ENCODE results near the gene FAM170B.

DNA sequence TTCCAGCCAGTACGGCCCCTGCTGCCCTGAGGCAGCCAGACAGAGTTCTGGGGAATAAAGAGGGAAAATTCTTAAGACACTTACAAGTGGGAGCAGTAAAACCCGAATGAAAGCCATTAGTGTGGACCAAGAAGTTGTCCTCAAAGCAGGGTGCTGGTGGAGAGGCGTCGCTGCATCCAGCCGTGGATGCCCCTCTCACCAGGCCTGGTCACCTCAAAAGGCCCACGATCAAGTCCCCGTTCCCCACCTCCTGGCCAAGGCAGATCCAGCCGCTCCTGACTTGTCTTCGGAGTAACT lies 19.2 kb downstream of the FAM170B start:
- no peak for TF ChIP-seq POLR2AphosphoS5 (IDR thresholded peaks at IDR 0.05)
- TF ChIP-seq, protein P1, sequence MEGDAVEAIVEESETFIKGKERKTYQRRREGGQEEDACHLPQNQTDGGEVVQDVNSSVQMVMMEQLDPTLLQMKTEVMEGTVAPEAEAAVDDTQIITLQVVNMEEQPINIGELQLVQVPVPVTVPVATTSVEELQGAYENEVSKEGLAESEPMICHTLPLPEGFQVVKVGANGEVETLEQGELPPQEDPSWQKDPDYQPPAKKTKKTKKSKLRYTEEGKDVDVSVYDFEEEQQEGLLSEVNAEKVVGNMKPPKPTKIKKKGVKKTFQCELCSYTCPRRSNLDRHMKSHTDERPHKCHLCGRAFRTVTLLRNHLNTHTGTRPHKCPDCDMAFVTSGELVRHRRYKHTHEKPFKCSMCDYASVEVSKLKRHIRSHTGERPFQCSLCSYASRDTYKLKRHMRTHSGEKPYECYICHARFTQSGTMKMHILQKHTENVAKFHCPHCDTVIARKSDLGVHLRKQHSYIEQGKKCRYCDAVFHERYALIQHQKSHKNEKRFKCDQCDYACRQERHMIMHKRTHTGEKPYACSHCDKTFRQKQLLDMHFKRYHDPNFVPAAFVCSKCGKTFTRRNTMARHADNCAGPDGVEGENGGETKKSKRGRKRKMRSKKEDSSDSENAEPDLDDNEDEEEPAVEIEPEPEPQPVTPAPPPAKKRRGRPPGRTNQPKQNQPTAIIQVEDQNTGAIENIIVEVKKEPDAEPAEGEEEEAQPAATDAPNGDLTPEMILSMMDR (IDR thresholded peaks at IDR 0.05) = no peak
- TF ChIP-seq EP300 (IDR thresholded peaks at IDR 0.05) = no peak

Data from sigmoid colon (tissue), 4 donors.